ENCODE data around the gene MRPL28.

DNA sequence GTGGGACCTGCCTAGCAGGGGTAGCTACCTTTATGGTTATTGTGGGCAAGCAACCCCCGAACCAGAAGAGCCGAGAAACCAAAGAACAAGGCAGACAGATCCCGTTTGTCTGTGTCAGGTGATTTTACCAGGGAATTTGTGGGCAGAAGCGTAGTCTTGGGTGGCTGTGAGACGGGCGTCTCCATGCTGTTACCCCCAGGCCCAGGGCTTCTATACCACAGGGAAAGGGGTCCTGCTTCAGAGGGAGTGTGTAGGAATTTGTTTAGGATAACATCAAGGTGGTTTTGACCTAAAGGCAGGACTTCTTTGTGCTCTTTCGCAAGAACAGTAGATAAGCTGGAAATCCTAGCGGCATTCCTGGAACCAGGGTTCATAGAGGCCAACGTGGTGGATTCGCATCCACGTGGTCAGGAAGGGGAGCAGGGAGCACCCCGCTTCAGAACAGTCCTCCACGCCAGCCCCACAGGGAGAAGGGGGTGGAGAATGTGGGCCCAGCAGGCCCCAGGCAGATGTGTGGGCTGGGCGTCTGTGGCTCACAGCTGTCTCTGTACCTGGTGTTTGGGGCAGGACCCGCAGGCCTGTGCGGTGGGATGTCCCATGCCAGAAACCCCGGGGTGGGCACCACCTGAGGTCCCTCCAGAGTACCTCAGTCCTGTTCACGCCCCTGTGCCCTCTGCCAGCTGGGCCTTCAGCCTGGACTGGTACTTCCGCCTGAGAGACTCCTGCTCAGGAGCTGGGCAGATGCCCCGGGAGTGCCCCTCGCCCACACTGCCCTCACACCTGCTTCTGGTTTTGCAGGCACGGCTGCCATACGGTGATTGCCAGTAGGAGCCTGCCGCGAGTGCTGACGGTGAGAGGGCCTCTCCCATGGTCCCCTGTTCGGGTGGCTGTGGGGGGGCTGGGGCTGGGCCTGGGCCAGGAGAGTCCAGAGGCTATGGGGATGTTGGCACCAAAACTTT is 35.5 kb upstream of the MRPL28 start:
- TF ChIP-seq POLR2A (IDR thresholded peaks at IDR 0.05) (no peak), CTCF (IDR thresholded peaks at IDR 0.05) (no peak)

All from Peyer's patch (tissue), 4 donors.